RWPE1 (cell line): ENCODE results near the gene COBL.
A peak's percentile ranks its signal among the peaks of the same experiment; 100 is the strongest.

Source experiments
- CTCF ChIA-PET: fragments of 350-600 bp; sonication (Branson Sonifier 250); formaldehyde crosslinking; extraction: SDS; loops from one replicate; lab custom pipeline; 2021; lab: Yijun Ruan, JAX
- POLR2A ChIA-PET: fragments of 400-600 bp; formaldehyde crosslinking; extraction: SDS; loops from one replicate; lab custom pipeline; 2020; ENCODE audit warnings: antibody characterized with exemption; ENCODE audit not compliant: low non-redundant PET; lab: Yijun Ruan, JAX
- DNase-seq: peaks from one replicate; pipeline ENCODE4 v3.0.0; 2012; ENCODE audit warnings: low spot score
- H3K27ac ChIP-seq: fragments of 450-650 bp; 2 replicates; pipeline ENCODE4 v1.5.1; 2017
- TF ChIP-seq, protein P1 (sequence below): fragments of 450-650 bp; conservative IDR thresholded peaks from 2 replicates; pipeline ENCODE4 v1.5.1; 2017; ENCODE audit warnings: low read depth, mild to moderate bottlenecking

Gene COBL

GRCh38 chr7:51268859-51269258 lies 47.8 kb downstream of the COBL start:
- H3K27ac ChIP-seq, result no peak overlapping the region
- ChIA-PET POLR2A (no interaction called here), CTCF (no interaction called here)
- no peak for DNase-seq
- TF ChIP-seq, protein P1, sequence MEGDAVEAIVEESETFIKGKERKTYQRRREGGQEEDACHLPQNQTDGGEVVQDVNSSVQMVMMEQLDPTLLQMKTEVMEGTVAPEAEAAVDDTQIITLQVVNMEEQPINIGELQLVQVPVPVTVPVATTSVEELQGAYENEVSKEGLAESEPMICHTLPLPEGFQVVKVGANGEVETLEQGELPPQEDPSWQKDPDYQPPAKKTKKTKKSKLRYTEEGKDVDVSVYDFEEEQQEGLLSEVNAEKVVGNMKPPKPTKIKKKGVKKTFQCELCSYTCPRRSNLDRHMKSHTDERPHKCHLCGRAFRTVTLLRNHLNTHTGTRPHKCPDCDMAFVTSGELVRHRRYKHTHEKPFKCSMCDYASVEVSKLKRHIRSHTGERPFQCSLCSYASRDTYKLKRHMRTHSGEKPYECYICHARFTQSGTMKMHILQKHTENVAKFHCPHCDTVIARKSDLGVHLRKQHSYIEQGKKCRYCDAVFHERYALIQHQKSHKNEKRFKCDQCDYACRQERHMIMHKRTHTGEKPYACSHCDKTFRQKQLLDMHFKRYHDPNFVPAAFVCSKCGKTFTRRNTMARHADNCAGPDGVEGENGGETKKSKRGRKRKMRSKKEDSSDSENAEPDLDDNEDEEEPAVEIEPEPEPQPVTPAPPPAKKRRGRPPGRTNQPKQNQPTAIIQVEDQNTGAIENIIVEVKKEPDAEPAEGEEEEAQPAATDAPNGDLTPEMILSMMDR, result no peak

GRCh38 chr7:51267169-51267568 lies 49.4 kb downstream of the COBL start:
- ChIA-PET POLR2A (no interaction called here), CTCF (no interaction called here)
- no peak for DNase-seq
- H3K27ac ChIP-seq, result no peak overlapping the region
- TF ChIP-seq, protein P1, result no peak

- TF ChIP-seq, protein P1, result no peak
- no peak for DNase-seq
- ChIA-PET CTCF (no interaction called here), POLR2A (no interaction called here)
- no peak overlapping the region for H3K27ac ChIP-seq
Observed at GRCh38 chr7:51265066-51265907, 51.3 kb downstream of the COBL start.

GRCh38 chr7:51263631-51264484 lies 52.8 kb downstream of the COBL start:
- ChIA-PET POLR2A (no interaction called here), CTCF (interaction anchor here (0.6 kb wide), 1 partner anchor 284 kb away, joined by 3 read pairs; no protein-coding TSS in a partner anchor)
- TF ChIP-seq, protein P1, result no peak

GRCh38 chr7:51262796-51263531 lies 53.6 kb downstream of the COBL start:
- ChIA-PET POLR2A (no interaction called here), CTCF (no interaction called here)
- TF ChIP-seq, protein P1, result no peak
- no peak for DNase-seq
- H3K27ac ChIP-seq, result no peak overlapping the region

More at GRCh38 chr7:51263631-51264484, 52.8 kb downstream of the COBL start:
- peak; percentile 46 for DNase-seq
- H3K27ac ChIP-seq, result no peak overlapping the region
